Activated CD4-positive, alpha-beta T cell treated with anti-CD3 and anti-CD28 coated beads, Interleukin-2, Interleukin-4, amounts not matched to agents 100 ng/mL and 50 ng/mL, durations not matched to agents 16 hours and 8 hours (primary cell): ENCODE measurements around the gene TNFRSF4.

ENCODE experiments used
- DNase-seq: peaks from one replicate; pipeline ENCODE4 v3.0.0-alpha.2; 2020; ENCODE audit warnings: low spot score

TNFRSF4 gene

DNA sequence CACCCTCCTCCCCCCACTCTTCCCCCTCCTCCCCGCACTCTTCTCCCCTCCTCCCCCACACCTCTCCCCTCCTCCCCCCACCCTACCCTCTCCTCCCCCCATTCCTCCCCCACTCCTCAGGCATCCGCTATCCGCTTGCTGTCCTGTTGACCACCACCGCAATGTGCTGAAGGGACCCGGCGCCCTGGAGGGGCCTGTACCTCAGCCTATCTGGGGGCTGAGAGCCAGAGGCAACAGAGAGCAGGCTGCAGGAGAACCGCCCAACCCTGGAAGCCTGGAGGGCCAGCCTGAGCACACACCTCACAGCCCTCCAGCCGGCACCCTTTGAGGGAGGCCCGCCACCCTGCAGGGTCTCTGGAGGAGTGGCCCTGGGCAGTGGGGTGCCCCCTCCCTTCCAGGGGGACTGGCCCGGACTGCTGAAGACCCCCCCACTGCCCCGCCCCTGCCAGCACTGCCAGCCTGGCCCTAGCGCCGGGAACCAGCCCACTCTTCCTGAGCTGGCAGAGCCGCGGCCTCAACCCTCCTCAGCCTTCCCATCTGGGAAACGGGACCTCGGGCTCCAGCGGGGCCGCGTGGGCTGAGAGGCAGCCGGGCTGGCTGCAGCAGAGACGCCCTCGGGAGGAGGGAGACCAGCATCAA lies 31.3 kb upstream of the TNFRSF4 start:
- DNase-seq, result no peak

DNA sequence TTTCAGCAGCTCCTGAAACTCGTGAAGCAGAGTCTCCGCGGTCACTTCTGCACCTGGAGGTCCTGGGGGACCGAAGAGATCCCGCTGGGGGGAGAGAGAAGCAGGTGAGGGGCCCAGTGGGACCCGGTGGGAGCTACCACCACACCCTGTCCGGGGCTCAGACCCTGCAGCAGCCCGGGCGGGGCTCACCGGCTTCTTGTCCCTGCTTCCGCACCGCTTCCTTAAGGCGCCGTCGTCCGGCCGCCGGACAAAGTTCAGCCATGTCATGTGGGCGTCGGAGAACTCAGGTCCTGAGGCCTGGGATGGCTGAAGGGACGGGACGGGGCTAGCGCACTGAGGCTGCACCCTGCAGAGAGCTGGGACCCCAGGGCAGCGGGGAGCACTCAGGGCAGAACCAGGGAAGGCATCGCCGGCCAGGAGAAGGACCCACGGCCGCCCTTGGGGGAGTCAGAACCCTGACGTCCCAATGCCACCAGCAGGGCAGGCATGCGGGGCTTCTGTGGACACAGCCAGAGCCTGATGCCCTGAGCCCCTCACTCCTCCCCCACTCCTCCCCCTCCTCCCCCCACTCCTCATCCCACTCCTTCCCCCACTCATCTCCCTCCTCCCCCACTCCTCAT lies 30.3 kb upstream of the TNFRSF4 start:
- DNase-seq, result no peak

GRCh38 chr1:1243807-1244191 lies 29.8 kb upstream of the TNFRSF4 start:
- DNase-seq, result no peak

DNA sequence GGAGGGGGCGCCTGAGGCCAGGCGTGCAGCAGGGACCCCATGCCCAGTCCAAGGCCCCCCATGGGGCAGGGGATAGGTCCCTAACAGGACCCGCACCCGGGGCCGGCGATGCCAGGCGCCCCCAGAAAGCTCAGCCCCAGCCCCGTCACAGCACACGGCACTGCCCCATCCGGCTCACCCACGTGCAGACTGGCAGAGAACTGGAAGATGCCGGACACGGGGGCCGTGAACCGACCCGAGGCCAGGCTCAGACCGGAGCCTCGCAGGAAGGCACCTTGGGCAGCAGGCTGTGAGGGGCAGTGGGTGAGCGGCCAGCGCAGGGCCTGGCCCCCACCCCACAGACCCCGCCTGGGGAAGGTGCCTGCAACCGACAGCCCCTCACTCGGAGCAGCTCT lies 29.3 kb upstream of the TNFRSF4 start:
- DNase-seq, result no peak

DNA sequence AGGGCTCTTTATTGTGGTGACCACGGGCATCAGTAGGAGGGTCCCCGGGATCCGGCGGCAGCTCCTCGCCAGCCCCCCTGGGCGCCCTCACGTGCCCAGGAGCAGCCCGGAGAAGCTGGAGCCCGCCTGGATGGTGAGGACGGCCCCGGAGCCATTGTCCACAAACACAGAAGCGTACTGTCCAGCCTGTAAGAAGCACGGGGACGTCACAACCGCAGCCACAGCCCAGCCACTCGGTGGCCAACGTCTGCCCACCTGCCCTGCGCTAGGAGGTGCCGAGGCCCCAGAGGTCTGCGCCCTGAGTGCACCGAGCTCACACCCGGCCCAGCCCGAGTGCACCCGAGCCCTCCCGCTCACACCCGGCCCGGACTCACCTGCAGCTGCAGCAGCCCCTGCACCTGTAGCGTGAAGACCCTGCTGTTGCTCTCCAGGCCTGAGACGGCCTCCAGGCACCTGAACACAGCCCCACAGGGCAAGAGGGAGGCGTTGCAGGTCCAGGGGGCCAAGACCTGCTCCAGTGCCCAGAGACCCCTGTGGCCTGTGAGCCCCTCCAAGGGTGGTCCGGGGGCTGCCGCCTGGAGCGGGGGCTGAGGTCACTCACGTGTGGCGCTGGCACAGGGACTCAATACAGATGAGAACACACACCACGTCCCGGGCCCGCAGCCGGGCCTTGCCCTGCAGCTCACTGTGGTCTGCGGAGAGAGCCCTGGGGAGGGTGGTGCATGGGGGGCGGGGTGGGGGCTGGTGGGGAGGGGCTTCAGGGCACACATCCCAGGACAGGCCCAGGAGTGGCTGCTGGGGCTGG lies 28.7 kb upstream of the TNFRSF4 start:
- DNase-seq, result no peak

- DNase-seq, result no peak
Measured at GRCh38 chr1:1241588-1242219, 27.8 kb upstream of the TNFRSF4 start.

DNA sequence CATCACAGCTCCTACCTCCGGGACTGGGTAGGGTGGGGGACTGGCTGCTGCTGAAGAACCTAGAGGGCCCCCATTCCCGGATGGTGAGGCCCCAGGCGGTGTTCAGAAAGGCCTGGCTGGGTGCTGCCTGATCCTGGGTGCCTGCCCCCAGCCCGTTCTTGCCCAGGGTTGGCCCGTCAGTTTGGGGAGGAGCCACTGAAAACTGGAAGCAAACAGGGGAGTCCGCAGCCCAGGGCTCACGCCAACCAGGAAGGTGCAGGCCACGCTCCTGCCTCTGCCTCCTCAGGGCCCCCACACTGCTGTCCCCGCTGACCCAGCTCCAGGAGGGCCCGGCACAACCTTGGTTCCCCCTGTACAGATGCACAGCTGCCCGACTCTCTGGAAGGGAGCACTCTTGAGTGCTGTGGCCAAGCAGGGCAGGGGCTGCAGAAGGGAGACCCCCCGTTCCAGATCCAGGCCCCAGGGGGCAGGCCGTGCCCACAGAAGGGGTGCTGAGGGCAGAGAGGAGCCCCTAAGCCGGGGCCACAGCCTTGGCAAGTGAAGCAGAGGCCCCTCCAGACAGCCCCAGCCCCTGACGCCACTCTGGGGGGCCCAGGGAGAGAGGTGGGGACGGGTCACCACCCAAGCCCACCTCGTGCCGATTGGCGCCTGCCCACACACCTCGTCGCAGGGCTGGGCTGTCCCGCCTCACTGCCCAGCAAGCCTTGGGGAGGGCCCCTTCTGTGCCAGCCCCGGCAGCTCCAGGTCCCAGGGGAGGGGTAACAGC lies 27.1 kb upstream of the TNFRSF4 start:
- no peak for DNase-seq

- DNase-seq, result no peak
Measured at GRCh38 chr1:1240348-1240732, 26.4 kb upstream of the TNFRSF4 start.

DNA sequence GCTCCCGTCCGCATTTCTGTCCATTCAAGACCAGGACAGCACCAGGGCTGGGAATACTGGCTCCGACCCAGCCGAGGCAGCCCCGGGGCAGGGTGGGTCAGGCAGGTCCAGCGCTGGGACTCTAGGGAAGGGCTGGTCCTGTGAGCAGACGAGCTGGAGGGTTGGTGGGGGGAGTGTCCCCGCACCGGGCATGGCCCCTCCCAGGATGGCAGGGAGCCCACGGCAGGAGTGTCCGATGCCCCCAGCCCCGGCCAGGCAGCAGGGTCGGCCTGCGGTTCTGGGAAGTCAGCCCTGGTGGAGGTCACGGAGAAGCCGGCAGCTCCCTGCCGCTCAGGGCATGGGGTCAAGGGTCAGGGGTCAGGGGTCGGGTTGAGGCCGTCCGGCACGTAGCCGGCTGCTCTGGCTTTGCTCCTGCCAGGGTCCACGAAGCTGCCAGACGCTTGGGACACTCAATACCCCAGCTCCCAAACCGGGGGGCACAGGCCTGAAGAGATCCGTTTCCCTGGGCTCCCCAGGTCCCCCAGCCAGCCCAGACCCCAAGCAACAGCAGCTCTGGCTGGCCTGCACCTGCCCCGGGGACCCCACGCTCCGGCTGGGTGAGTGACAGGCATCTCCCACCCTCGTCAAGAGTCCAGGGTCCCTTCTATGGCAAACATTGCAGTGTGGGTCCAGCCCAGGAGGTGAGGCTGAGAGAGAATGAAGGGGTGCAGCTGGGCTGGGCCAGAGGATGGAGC lies 25.8 kb upstream of the TNFRSF4 start:
- DNase-seq, result no peak

GRCh38 chr1:1239227-1239613 lies 25.3 kb upstream of the TNFRSF4 start:
- no peak for DNase-seq

GRCh38 chr1:1238702-1239178 lies 24.8 kb upstream of the TNFRSF4 start:
- DNase-seq, result no peak

DNA sequence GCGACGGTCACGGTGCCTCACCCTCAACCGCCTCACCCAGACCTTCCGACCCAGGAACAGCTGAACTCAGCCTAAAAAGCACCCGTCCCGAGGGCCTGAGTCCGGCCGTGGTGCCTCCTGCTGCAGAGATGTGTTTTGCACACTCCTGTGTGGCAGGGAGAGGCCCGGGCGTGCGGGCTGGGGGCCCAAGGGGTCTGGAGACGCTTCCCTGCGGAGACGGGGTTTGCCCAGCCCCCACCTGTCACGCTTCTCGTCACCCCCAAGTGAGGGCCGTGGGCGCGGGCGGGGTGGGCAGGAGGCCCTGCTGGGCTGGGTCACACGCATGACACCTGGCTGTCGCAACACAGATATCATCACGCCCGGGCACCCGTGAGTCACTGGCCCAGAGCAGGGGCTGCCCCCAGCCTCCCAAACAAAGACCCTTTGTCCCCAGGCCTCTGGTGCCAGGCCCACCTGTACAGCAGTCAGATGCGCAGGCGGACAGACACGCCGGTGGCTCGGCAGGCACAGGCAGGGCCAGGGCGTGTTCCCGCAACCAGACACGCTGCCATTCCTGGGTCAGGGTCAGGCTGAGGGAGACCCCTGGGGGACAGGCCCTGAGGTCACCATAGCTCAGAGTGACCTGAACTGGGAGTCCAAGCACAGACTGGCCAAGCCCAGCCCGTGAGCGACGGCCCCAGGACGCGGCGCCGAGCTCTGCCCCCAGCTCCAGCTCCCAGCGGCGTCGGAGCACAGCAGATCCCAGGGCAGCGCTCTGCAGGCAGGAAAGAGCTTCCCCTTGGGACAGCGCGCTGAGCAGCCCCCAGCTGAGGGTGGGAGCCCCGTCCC lies 24.1 kb upstream of the TNFRSF4 start:
- no peak for DNase-seq

DNA sequence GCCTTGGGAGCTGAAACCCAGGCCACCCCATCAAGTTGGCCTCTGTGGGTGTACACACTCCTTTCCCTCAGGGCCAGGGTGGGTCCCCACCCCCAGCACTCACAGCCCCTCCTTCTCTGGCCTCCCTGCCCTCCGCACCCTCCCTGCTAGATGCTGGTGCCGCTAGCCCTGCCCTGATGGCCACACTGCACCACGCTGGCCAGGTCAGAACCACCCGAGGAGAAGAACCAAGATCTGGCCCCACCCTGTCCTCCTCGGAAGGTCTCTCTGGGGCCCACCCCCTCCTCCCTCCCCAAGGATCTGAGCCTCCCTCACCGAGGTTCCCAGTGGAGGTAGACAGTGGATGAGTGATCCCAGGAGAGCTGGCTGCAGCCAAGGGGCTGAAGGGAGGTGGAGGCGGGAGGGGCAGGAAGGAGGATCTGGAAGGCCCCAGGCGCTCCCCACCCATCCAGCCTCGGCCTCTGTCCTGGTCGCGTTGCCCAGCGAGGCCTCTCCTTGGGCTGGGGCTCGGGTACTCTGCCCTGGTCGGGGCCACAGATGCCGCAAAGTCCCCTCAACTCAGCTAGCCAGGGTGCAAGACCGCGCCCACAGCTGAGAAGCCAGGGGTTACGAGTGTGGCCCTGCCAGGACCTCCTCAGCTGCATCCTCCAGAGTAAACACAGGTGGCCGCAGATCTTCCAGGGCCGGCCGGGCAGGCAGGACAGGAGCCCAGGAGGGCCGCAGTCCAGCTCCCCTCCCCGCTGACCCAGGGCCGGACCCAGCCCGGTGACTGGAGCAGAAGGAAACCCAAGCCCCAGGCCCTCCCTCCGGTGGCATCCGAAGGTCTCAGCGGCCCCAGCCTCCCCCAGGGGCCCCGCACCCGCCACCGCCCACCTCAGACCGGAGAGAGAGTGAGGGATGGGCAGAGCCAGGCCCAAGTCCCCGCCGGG lies 23.3 kb upstream of the TNFRSF4 start:
- no peak for DNase-seq

- DNase-seq, result no peak
Measured at GRCh38 chr1:1236176-1236763, 22.3 kb upstream of the TNFRSF4 start.

- no peak for DNase-seq
Measured at GRCh38 chr1:1235016-1235744, 21.2 kb upstream of the TNFRSF4 start.

- DNase-seq, result no peak
Measured at GRCh38 chr1:1234180-1234808, 20.3 kb upstream of the TNFRSF4 start.

- DNase-seq, result no peak
Measured at GRCh38 chr1:1233567-1233892, 19.6 kb upstream of the TNFRSF4 start.
